ENCODE results near the gene TNFRSF25. TPM values are rescaled to one million over a fixed set of nuclear protein-coding genes. Genes with fewer than 3 reads are reported as not detected.

Gene TNFRSF25
- total and polyA plus RNA-seq, 2 donors (not counting 3 experiments of a cell fraction or from before 2014, with no cell fraction given): 33.9 to 38.8 TPM

DNA sequence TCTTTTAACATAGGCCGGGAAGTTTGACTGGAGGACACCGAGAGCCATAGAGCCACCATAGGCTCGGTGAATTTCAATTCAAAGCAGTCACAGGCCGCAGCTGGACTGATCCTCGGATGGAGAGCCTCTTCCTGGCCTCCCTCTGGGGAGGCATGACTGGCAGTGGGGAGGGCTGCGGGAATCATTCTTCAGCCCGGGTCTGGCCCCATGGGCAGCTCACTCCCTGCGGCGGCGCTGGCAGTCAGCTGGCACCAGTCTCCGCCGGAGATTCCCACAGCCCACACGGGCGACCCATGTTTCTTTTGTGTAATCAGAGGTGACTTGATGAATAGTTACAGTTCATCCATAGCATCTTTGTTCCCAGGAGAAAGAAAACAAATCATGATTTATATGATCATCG is 30.8 kb downstream of the TNFRSF25 start:
- no peaks in the 10 kb centered on the region for H3K36me3 ChIP-seq (ENCODE audit: control insufficient read depth in 2 of 2, extremely low read depth in 1 of 2, insufficient read depth in 2 of 2, low read length in 2 of 2)
- no peak overlapping the region for H3K4me2 ChIP-seq (ENCODE audit: insufficient read depth, low read length)
- no peaks in the 10 kb centered on the region for H3K27me3 ChIP-seq (ENCODE audit: control insufficient read depth in 2 of 2, insufficient read depth in 2 of 2, low read length in 2 of 2)
- H3K79me2 ChIP-seq (ENCODE audit: control insufficient read depth, insufficient read depth, low read length): no peaks in the 10 kb centered on the region
- dilution Hi-C loops (cut with MboI; ENCODE audit: extremely low pct_ligation_motif_present, low sequenced_read_pairs): no loop called here
- ChIA-PET POLR2A (no interaction called here), CTCF (interaction anchor here (4.0 to 10.3 kb wide), 2 partner anchors 12 to 26 kb away, joined by 73 to 202 read pairs; partner anchors contain the start of genes ESPN and HES2)
- H3K4me1 ChIP-seq (ENCODE audit: control insufficient read depth, extremely low read depth, insufficient read depth, low read length): no peaks in the 10 kb centered on the region
- H3K9me3 ChIP-seq (replicated peaks; ENCODE audit: control insufficient read depth, insufficient read depth, low read length): no peaks in the 10 kb centered on the region
- no peaks in the 10 kb centered on the region for H4K20me1 ChIP-seq (replicated peaks; ENCODE audit: control insufficient read depth, extremely low read depth, insufficient read depth, low read length)
- no peak for DNase-seq (ENCODE audit: low read depth, low spot score)
- intact Hi-C loops (cut with micrococcal nuclease): no loop called here
- TF ChIP-seq MYC (IDR thresholded peaks at IDR 0.05; ENCODE audit: low read depth, low read length) (no peak), FOS (IDR thresholded peaks at IDR 0.05; ENCODE audit: borderline replicate concordance, insufficient read depth, low read length) (no peak), JUN (IDR thresholded peaks at IDR 0.05; ENCODE audit: borderline replicate concordance, insufficient read depth, insufficient read length, low read depth) (no peak), POLR2A (IDR thresholded peaks at IDR 0.05; ENCODE audit: low read depth, low read length) (no peak), EZH2 (IDR thresholded peaks at IDR 0.05; ENCODE audit: borderline replicate concordance, low read depth, low read length, severe bottlenecking) (no peak)
- TF ChIP-seq, protein P1, sequence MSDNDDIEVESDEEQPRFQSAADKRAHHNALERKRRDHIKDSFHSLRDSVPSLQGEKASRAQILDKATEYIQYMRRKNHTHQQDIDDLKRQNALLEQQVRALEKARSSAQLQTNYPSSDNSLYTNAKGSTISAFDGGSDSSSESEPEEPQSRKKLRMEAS (IDR thresholded peaks at IDR 0.05; ENCODE audit: insufficient read depth, insufficient read length): no peak
- H2AFZ ChIP-seq (ENCODE audit: low read depth, low read length): no peak overlapping the region
- FAIRE-seq: peak; percentile 53
- no peak overlapping the region for H3K4me3 ChIP-seq (replicated peaks in 1 of 3; ENCODE audit: insufficient read depth in 1 of 3, low read depth in 1 of 3, low read length in 3 of 3)
- BruUV-seq (replicated peaks): no TSS peak
- H3K9me1 ChIP-seq (replicated peaks; ENCODE audit: control insufficient read depth, extremely low read depth, insufficient read depth, low read length): no peaks in the 10 kb centered on the region
- H3K27ac ChIP-seq (ENCODE audit: insufficient read depth, low read depth, low read length): no peak overlapping the region
- no peak overlapping the region for H3K9ac ChIP-seq (replicated peaks; ENCODE audit: extremely low read depth, insufficient read depth, low read length)

DNA sequence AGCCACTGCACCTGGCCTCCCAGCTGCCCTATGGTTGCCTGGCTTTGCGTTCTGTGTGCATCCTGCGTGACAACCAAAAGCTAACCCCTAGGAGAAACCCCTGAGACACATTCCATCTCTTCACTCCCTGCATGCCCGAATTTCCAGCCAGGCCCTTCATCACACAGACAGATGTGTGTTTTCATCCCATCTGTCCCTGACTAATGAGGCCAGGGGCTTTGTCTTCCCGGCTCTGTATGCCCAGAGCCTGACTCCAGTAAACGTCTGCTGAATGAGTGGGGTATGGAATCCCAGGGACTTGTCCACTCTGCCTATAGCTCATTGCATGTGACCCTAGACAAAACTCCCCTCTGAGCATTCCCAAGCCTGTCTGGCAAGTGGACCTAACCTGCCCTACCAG is 31.8 kb downstream of the TNFRSF25 start:
- H4K20me1 ChIP-seq (replicated peaks; ENCODE audit: control insufficient read depth, extremely low read depth, insufficient read depth, low read length): no peaks in the 10 kb centered on the region

More for the DNA sequence above, 31.8 kb downstream of the TNFRSF25 start:
- Histone ChIP-seq H3K9ac (replicated peaks; ENCODE audit: extremely low read depth, insufficient read depth, low read length) (no peak overlapping the region), H3K4me3 (replicated peaks in 1 of 3; ENCODE audit: insufficient read depth in 1 of 3, low read depth in 1 of 3, low read length in 3 of 3) (no peak overlapping the region), H3K79me2 (ENCODE audit: control insufficient read depth, insufficient read depth, low read length) (no peaks in the 10 kb centered on the region), H3K27ac (ENCODE audit: insufficient read depth, low read depth, low read length) (no peak overlapping the region), H3K27me3 (ENCODE audit: control insufficient read depth in 2 of 2, insufficient read depth in 2 of 2, low read length in 2 of 2) (no peaks in the 10 kb centered on the region), H3K9me1 (replicated peaks; ENCODE audit: control insufficient read depth, extremely low read depth, insufficient read depth, low read length) (no peaks in the 10 kb centered on the region), H3K4me1 (ENCODE audit: control insufficient read depth, extremely low read depth, insufficient read depth, low read length) (no peaks in the 10 kb centered on the region), H2AFZ (ENCODE audit: low read depth, low read length) (no peak overlapping the region), H3K4me2 (ENCODE audit: insufficient read depth, low read length) (no peak overlapping the region), H3K9me3 (replicated peaks; ENCODE audit: control insufficient read depth, insufficient read depth, low read length) (no peaks in the 10 kb centered on the region), H3K36me3 (ENCODE audit: control insufficient read depth in 2 of 2, extremely low read depth in 1 of 2, insufficient read depth in 2 of 2, low read length in 2 of 2) (no peaks in the 10 kb centered on the region)
- dilution Hi-C loops (cut with MboI; ENCODE audit: extremely low pct_ligation_motif_present, low sequenced_read_pairs) (no loop called here), intact Hi-C loops (cut with micrococcal nuclease) (no loop called here)
- CTCF ChIA-PET: interaction anchor here (0.6 to 10.3 kb wide), 2 partner anchors 11 to 65 kb away, joined by 6 to 202 read pairs; partner anchors contain the start of genes ESPN and HES2
- FAIRE-seq (no peak), DNase-seq (ENCODE audit: low read depth, low spot score) (no peak)
- POLR2A ChIA-PET: no interaction called here
- TF ChIP-seq POLR2AphosphoS5 (IDR thresholded peaks at IDR 0.05; ENCODE audit: insufficient read depth, low read depth, low read length) (no peak), FOS (IDR thresholded peaks at IDR 0.05; ENCODE audit: borderline replicate concordance, insufficient read depth, low read length) (no peak), POLR2A (IDR thresholded peaks at IDR 0.05; ENCODE audit: low read depth, low read length) (no peak), EZH2 (IDR thresholded peaks at IDR 0.05; ENCODE audit: borderline replicate concordance, low read depth, low read length, severe bottlenecking) (no peak), GATA2 (IDR thresholded peaks at IDR 0.05; ENCODE audit: insufficient read depth, insufficient read length, low read depth, low read length) (no peak), JUN (IDR thresholded peaks at IDR 0.05; ENCODE audit: borderline replicate concordance, insufficient read depth, insufficient read length, low read depth) (no peak)
- TF ChIP-seq, protein P2, sequence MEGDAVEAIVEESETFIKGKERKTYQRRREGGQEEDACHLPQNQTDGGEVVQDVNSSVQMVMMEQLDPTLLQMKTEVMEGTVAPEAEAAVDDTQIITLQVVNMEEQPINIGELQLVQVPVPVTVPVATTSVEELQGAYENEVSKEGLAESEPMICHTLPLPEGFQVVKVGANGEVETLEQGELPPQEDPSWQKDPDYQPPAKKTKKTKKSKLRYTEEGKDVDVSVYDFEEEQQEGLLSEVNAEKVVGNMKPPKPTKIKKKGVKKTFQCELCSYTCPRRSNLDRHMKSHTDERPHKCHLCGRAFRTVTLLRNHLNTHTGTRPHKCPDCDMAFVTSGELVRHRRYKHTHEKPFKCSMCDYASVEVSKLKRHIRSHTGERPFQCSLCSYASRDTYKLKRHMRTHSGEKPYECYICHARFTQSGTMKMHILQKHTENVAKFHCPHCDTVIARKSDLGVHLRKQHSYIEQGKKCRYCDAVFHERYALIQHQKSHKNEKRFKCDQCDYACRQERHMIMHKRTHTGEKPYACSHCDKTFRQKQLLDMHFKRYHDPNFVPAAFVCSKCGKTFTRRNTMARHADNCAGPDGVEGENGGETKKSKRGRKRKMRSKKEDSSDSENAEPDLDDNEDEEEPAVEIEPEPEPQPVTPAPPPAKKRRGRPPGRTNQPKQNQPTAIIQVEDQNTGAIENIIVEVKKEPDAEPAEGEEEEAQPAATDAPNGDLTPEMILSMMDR (IDR thresholded peaks at IDR 0.05; ENCODE audit: extremely low read depth in 1 of 2, insufficient read depth in 1 of 2, low read depth in 1 of 2, low read length in 2 of 2): no peak
- TF ChIP-seq, protein P1 (IDR thresholded peaks at IDR 0.05; ENCODE audit: insufficient read depth, insufficient read length): no peak
- BruUV-seq (replicated peaks): no TSS peak
